Right ventricle myocardium superior (tissue), 1 donor: ENCODE results near the gene SPRED1. TPM values are rescaled to one million over a fixed set of nuclear protein-coding genes. Genes with fewer than 3 reads are reported as not detected.

ENCODE experiments used
- ATAC-seq: fragments of 200-7000 bp; cut with Tn5 transposase; one replicate; pipeline ENCODE4 v1.9.1; 2020; ENCODE audit warnings: mild to moderate bottlenecking; ENCODE audit not compliant: poor library complexity
- DNase-seq: peaks from one replicate; pipeline ENCODE4 v3.0.0-alpha.2; 2020
- intact Hi-C: fragments of 100-400 bp; cut with DNase I; formaldehyde crosslinking; loops from one replicate; pipeline ENCODE4 v1.11.2; 2022
- total RNA-seq: library from RNA; stranded (reverse); fragmentation: NEBNext Ultra II Directional; extraction: Animal tissue kit (Norgen Biotek cat#: 25700); gene quantifications from one replicate; pipeline ENCODE4 v1.2.1, GENCODE V29; 2021
- donor health status: DM: no; HTN: yes; CAD: no; lungs with severe emphysema.

SPRED1 gene
- total RNA-seq, 1 donor from 2014 or later = 9.8 TPM

GRCh38 chr15:38389924-38390542 lies 137.4 kb downstream of the SPRED1 start:
- ATAC-seq = peak; percentile 68
- intact Hi-C loops = no loop called here
- DNase-seq = peak; percentile 62

- DNase-seq (no peak), ATAC-seq (no peak)
- intact Hi-C loops = no loop called here
These were observed 138.6 kb downstream of the SPRED1 start for GRCh38 chr15:38391191-38391590.

GRCh38 chr15:38398134-38398533 lies 145.5 kb downstream of the SPRED1 start:
- ATAC-seq = peak; percentile 93
- peak; percentile 60 for DNase-seq
- intact Hi-C loops = no loop called here

GRCh38 chr15:38401106-38401505 lies 148.5 kb downstream of the SPRED1 start:
- ATAC-seq (no peak), DNase-seq (no peak)
- intact Hi-C loops = no loop called here

- DNase-seq (no peak), ATAC-seq (no peak)
- intact Hi-C loops = no loop called here
These were observed 149.1 kb downstream of the SPRED1 start for GRCh38 chr15:38401701-38402100.

DNA sequence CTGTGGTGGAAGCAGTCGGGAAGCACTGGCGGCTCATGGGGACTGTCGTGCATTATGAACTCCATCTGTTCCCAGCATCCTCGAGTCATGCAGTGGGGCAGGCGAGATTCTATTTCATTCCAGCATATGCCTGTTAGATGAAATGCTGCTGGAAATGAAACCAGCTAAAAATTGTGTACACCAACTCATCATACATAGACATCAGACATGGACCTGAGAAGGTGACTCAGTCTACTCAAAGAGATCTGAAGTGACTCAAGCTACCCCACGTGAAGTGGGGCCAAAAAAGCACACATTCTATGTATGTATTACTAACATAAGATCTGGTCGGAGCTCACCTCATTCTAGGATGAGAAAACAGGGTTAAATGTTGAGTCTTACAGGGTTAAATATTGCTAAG lies 153.8 kb downstream of the SPRED1 start:
- ATAC-seq (no peak), DNase-seq (no peak)
- intact Hi-C loops = no loop called here

Other genes with a start within 250 kb of the SPRED1 start
- gene FAM98B, start 201.3 kb downstream of the SPRED1 start, total RNA-seq = 16.2 TPM